SK-N-SH (cell line): Measurements from ENCODE around the gene KIFAP3. TPM values are rescaled to one million over a fixed set of nuclear protein-coding genes. Genes with fewer than 3 reads are reported as not detected.

Experiments
- CTCF ChIA-PET: fragments of 300-600, 350-600 bp; formaldehyde crosslinking; extraction: SDS; loops from one replicate; lab custom pipeline; 2021; lab: Yijun Ruan, JAX
- POLR2A ChIA-PET: fragments of 350-600 bp; sonication (Branson Sonifier 250); formaldehyde crosslinking; extraction: SDS; loops from one replicate; lab custom pipeline; 2020; ENCODE audit warnings: antibody characterized with exemption, inconsistent platforms; lab: Yijun Ruan, JAX
- DNase-seq: peaks from one replicate; pipeline ENCODE4 v3.0.0; 2012
- H2AFZ ChIP-seq: fragments of 200-600 bp; sonication (generic); 2 replicates; pipeline ENCODE4 v1.8.1; 2016; ENCODE audit warnings: antibody characterized with exemption, mild to moderate bottlenecking, low read depth
- H3F3A ChIP-seq: fragments of 200-600 bp; sonication (generic); replicated peaks from 2 replicates; pipeline ENCODE3; 2016; ENCODE audit warnings: antibody characterized with exemption, mild to moderate bottlenecking; ENCODE audit not compliant: insufficient read depth
- H3K27ac ChIP-seq, 2 experiments: fragments of 200-500 bp in 1 of 2; fragments of 200-600 bp in 1 of 2; sonication (Bioruptor generic) in 1 of 2; sonication (generic), shearing (Covaris generic) in 1 of 2; 2 replicates each; pipeline versions ENCODE4 v1.5.1 to v1.6.1; 2014 to 2016; ENCODE audit warnings: low read depth in 2 of 2, inconsistent platforms in 1 of 2, low read length in 1 of 2, mild to moderate bottlenecking in 1 of 2, mixed read lengths in 1 of 2
- H3K27me3 ChIP-seq: fragments of 200-600 bp; sonication (generic), shearing (Covaris generic); 2 replicates; pipeline ENCODE4 v1.6.1; 2016; ENCODE audit warnings: mixed run types; ENCODE audit not compliant: insufficient read depth
- H3K36me3 ChIP-seq, 2 experiments: fragments of 200-500 bp in 1 of 2; fragments of 200-600 bp in 1 of 2; sonication (Bioruptor generic) in 1 of 2; sonication (generic) in 1 of 2; replicated peaks in 1 of 2; 2 replicates each; pipeline versions ENCODE3 to v1.5.1; 2014 to 2016; ENCODE audit warnings: low read length in 1 of 2, mild to moderate bottlenecking in 1 of 2; ENCODE audit not compliant: insufficient read depth in 2 of 2, control insufficient read depth in 1 of 2
- H3K4me1 ChIP-seq, 2 experiments: fragments of 200-500 bp in 1 of 2; fragments of 200-600 bp in 1 of 2; sonication (Bioruptor generic) in 1 of 2; sonication (generic), shearing (Covaris generic) in 1 of 2; 2 replicates each; pipeline versions ENCODE4 v1.5.1 to v1.6.1; 2014 to 2016; ENCODE audit warnings: low read depth in 1 of 2, low read length in 1 of 2, mixed run types in 1 of 2; ENCODE audit not compliant: insufficient read depth in 2 of 2, control insufficient read depth in 1 of 2
- H3K4me2 ChIP-seq: fragments of 200-600 bp; sonication (generic), shearing (Covaris generic); 2 replicates; pipeline ENCODE4 v1.6.1; 2017; ENCODE audit warnings: mixed run types
- H3K4me3 ChIP-seq, 2 experiments: fragments of 200-500 bp in 1 of 2; fragments of 200-600 bp in 1 of 2; sonication (Bioruptor generic) in 1 of 2; sonication (generic), shearing (Covaris generic) in 1 of 2; 2 replicates each; pipeline versions ENCODE4 v1.5.1 to v1.8.1; 2014 to 2016; ENCODE audit warnings: low read depth in 2 of 2, inconsistent platforms in 1 of 2, low read length in 1 of 2, mild to moderate bottlenecking in 1 of 2, mixed read lengths in 1 of 2, moderate library complexity in 1 of 2
- H3K79me2 ChIP-seq: fragments of 200-600 bp; sonication (generic); 2 replicates; pipeline ENCODE4 v1.8.1; 2017; ENCODE audit warnings: mild to moderate bottlenecking; ENCODE audit not compliant: insufficient read depth
- H3K9ac ChIP-seq: fragments of 200-600 bp; sonication (generic); 2 replicates; pipeline ENCODE4 v1.6.1; 2017; ENCODE audit warnings: mixed run types
- H3K9me2 ChIP-seq: fragments of 200-600 bp; sonication (generic); 2 replicates; pipeline ENCODE4 v1.6.1; 2017; ENCODE audit warnings: mixed run types
- H3K9me3 ChIP-seq: fragments of 200-600 bp; sonication (generic); 2 replicates; pipeline ENCODE4 v1.6.1; 2017; ENCODE audit warnings: mixed run types, mild to moderate bottlenecking, moderate library complexity
- H4K20me1 ChIP-seq: fragments of 200-600 bp; sonication (generic); 2 replicates; pipeline ENCODE4 v1.6.1; 2017; ENCODE audit warnings: mild to moderate bottlenecking, mixed run types; ENCODE audit not compliant: insufficient read depth
- CTCF ChIP-seq: fragments of 200-600 bp; sonication (generic); IDR thresholded peaks from 2 replicates; pipeline ENCODE4 v1.6.1; 2017; ENCODE audit warnings: antibody characterized with exemption, mild to moderate bottlenecking, moderate library complexity
- EZH2phosphoT487 ChIP-seq: fragments of 200-600 bp; sonication (generic); IDR thresholded peaks from 2 replicates; pipeline ENCODE4 v1.6.1; 2017; ENCODE audit warnings: low read depth, mixed run types, mild to moderate bottlenecking, antibody characterized with exemption, moderate library complexity, borderline replicate concordance
- FOXM1 ChIP-seq: IDR thresholded peaks from 2 replicates; pipeline ENCODE4 v1.4.0; 2012; ENCODE audit warnings: low read depth, mild to moderate bottlenecking
- GABPA ChIP-seq: IDR thresholded peaks from 2 replicates; pipeline ENCODE4 v1.4.0; 2012; ENCODE audit warnings: low read depth, mild to moderate bottlenecking
- GATA2 ChIP-seq: sonication (generic); formaldehyde crosslinking; IDR thresholded peaks from 2 replicates; pipeline ENCODE4 v1.5.0; 2020; ENCODE audit warnings: mild to moderate bottlenecking, missing genetic modification reagents
- IRF3 ChIP-seq: fragments of 150-350 bp; IDR thresholded peaks from 2 replicates; pipeline ENCODE4 v1.6.1; 2016; ENCODE audit warnings: mild to moderate bottlenecking, low read depth, low read length
- JUND ChIP-seq: IDR thresholded peaks from 2 replicates; pipeline ENCODE4 v1.4.0; 2012
- MEF2A ChIP-seq: IDR thresholded peaks from 2 replicates; pipeline ENCODE4 v1.4.0; 2012; ENCODE audit warnings: low read depth, borderline replicate concordance
- PBX3 ChIP-seq: IDR thresholded peaks from 2 replicates; pipeline ENCODE4; 2012
- POLR2AphosphoS5 ChIP-seq: IDR thresholded peaks from 2 replicates; pipeline ENCODE4 v1.6.1; 2012; ENCODE audit warnings: low read depth, low read length
- RAD21 ChIP-seq: IDR thresholded peaks from 2 replicates; pipeline ENCODE4 v1.6.1; 2012; ENCODE audit warnings: mild to moderate bottlenecking, low read length
- REST ChIP-seq: IDR thresholded peaks from 2 replicates; pipeline ENCODE4 v1.6.1; 2012; ENCODE audit warnings: mild to moderate bottlenecking, low read depth, low read length, moderate library complexity
- RFX5 ChIP-seq: IDR thresholded peaks from 2 replicates; pipeline ENCODE4 v1.6.1; 2012; ENCODE audit warnings: mild to moderate bottlenecking, improper control_type of control experiment, low read length
- USF2 ChIP-seq: fragments of 150-350 bp; IDR thresholded peaks from 2 replicates; pipeline ENCODE4 v1.6.1; 2017; ENCODE audit warnings: antibody characterized with exemption, low read length, low read depth, borderline replicate concordance
- WGBS: methylation state at CpG from one replicate; pipeline ENCODE4 v1.1.6; 2017; ENCODE audit warnings: low lambda C conversion rate; 5-methylcytosine and 5-hydroxymethylcytosine counted together
- polyA plus RNA-seq, 3 experiments: library from polyadenylated mRNA; depleted of rRNA; stranded (reverse); fragments of >200 nt; gene quantifications; 2 replicates each; pipeline ENCODE4 v1.2.3, GENCODE V29; 2012

Gene KIFAP3
- polyA plus RNA-seq, 1 of the 3 experiments (the other 2 are of a cell fraction) = 10.7 TPM

GRCh38 chr1:170012920-170013319 is 61.6 kb downstream of the KIFAP3 start:
- H3K9ac ChIP-seq = no peak overlapping the region
- TF ChIP-seq JUND (no peak), FOXM1 (no peak), MEF2A (no peak), RAD21 (no peak), IRF3 (no peak), USF2 (no peak), PBX3 (no peak), POLR2AphosphoS5 (no peak), EZH2phosphoT487 (no peak), RFX5 (no peak), CTCF (no peak), GATA2 (CRISPR knock-in tag) (no peak), GABPA (no peak), REST (no peak)
- H3K4me3 ChIP-seq = no peak overlapping the region
- no peak for DNase-seq
- CTCF ChIA-PET = interaction anchor here (1.0 kb wide), 1 partner anchor 84 kb away, joined by 4 read pairs; no protein-coding TSS in a partner anchor
- H3F3A ChIP-seq = no peaks in the 10 kb centered on the region
- no peaks in the 10 kb centered on the region for H3K79me2 ChIP-seq
- no peak overlapping the region for H3K27ac ChIP-seq
- POLR2A ChIA-PET = no interaction called here
- H2AFZ ChIP-seq = no peak overlapping the region
- H3K36me3 ChIP-seq = peaks cover 15 to 18% of the 10 kb centered on the region in 2 experiments
- no peaks in the 10 kb centered on the region; the same call in 1 of the 2 replicates for H3K9me3 ChIP-seq
- H3K4me2 ChIP-seq = no peak overlapping the region
- H3K9me2 ChIP-seq = no peaks in the 10 kb centered on the region
- H3K4me1 ChIP-seq = no peaks in the 10 kb centered on the region; a peak in 1 of 4 replicates
- no peaks in the 10 kb centered on the region for H3K27me3 ChIP-seq
- 91% methylated on average over 5 of the region's 5 CpGs for WGBS
- H4K20me1 ChIP-seq = no peaks in the 10 kb centered on the region
